KMS-11 (cell line): Measurements from ENCODE around the gene ATP1A2.

ENCODE experiments used
- H2AFZ ChIP-seq: fragments of 200-600 bp; sonication (generic); 2 replicates; pipeline ENCODE4 v1.6.1; 2016; ENCODE audit warnings: antibody characterized with exemption, mixed run types, low read depth
- H3K27ac ChIP-seq: fragments of 200-600 bp; sonication (generic); 2 replicates; pipeline ENCODE4 v1.6.1; 2016; ENCODE audit warnings: mild to moderate bottlenecking, mixed run types
- H3K27me3 ChIP-seq: fragments of 200-600 bp; sonication (generic); 2 replicates; pipeline ENCODE4 v1.6.1; 2017; ENCODE audit warnings: mild to moderate bottlenecking, low read depth, mixed run types, moderate library complexity; ENCODE audit not compliant: insufficient read depth
- H3K36me3 ChIP-seq: fragments of 200-600 bp; sonication (generic); 2 replicates; pipeline ENCODE4 v1.6.1; 2017; ENCODE audit warnings: mild to moderate bottlenecking, mixed run types; ENCODE audit not compliant: insufficient read depth
- H3K4me1 ChIP-seq: fragments of 200-600 bp; sonication (generic); 2 replicates; pipeline ENCODE4 v1.6.1; 2016; ENCODE audit warnings: mild to moderate bottlenecking, low read depth, mixed run types; ENCODE audit not compliant: poor library complexity, severe bottlenecking
- H3K4me2 ChIP-seq: fragments of 200-600 bp; sonication (generic); 2 replicates; pipeline ENCODE4 v1.7.0; 2016; ENCODE audit warnings: mild to moderate bottlenecking, mixed run types
- H3K4me3 ChIP-seq: fragments of 200-600 bp; sonication (generic); IDR thresholded peaks from 2 replicates; pipeline ENCODE4 v1.6.1; 2017; ENCODE audit warnings: low read depth, low read length, mixed read lengths; ENCODE audit not compliant: insufficient read depth
- H3K79me2 ChIP-seq: fragments of 200-600 bp; sonication (generic); 2 replicates; pipeline ENCODE4 v1.6.1; 2016; ENCODE audit warnings: low read depth, mixed run types; ENCODE audit not compliant: insufficient read depth
- H3K9ac ChIP-seq: fragments of 200-600 bp; sonication (generic); 2 replicates; pipeline ENCODE4 v1.6.1; 2016; ENCODE audit warnings: mild to moderate bottlenecking, mixed run types
- H4K20me1 ChIP-seq: fragments of 200-600 bp; sonication (generic); 2 replicates; pipeline ENCODE4 v1.6.1; 2016; ENCODE audit warnings: mild to moderate bottlenecking, mixed run types; ENCODE audit not compliant: insufficient read depth
- TF ChIP-seq, protein P1 (sequence below): fragments of 200-600 bp; sonication (generic); conservative IDR thresholded peaks from 2 replicates; pipeline ENCODE4 v1.6.1; 2017; ENCODE audit warnings: low read depth, mild to moderate bottlenecking, antibody characterized with exemption, low read length, moderate library complexity, mixed read lengths

The ATP1A2 gene

GRCh38 chr1:160149716-160150115 lies 34.2 kb downstream of the ATP1A2 start:
- Histone ChIP-seq H3K4me3 (no peak overlapping the region), H3K27me3 (no peaks in the 10 kb centered on the region), H3K79me2 (no peaks in the 10 kb centered on the region), H2AFZ (no peak overlapping the region), H3K4me2 (no peak overlapping the region), H4K20me1 (no peaks in the 10 kb centered on the region), H3K9ac (no peak overlapping the region), H3K27ac (no peak overlapping the region), H3K4me1 (no peaks in the 10 kb centered on the region), H3K36me3 (no peaks in the 10 kb centered on the region)
- TF ChIP-seq, protein P1, sequence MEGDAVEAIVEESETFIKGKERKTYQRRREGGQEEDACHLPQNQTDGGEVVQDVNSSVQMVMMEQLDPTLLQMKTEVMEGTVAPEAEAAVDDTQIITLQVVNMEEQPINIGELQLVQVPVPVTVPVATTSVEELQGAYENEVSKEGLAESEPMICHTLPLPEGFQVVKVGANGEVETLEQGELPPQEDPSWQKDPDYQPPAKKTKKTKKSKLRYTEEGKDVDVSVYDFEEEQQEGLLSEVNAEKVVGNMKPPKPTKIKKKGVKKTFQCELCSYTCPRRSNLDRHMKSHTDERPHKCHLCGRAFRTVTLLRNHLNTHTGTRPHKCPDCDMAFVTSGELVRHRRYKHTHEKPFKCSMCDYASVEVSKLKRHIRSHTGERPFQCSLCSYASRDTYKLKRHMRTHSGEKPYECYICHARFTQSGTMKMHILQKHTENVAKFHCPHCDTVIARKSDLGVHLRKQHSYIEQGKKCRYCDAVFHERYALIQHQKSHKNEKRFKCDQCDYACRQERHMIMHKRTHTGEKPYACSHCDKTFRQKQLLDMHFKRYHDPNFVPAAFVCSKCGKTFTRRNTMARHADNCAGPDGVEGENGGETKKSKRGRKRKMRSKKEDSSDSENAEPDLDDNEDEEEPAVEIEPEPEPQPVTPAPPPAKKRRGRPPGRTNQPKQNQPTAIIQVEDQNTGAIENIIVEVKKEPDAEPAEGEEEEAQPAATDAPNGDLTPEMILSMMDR: no peak

GRCh38 chr1:160151303-160151702 lies 35.7 kb downstream of the ATP1A2 start, which contains the start of gene ATP1A4:
Gene ATP1A4 (plus strand): TSS chr1:160151603. CDS start chr1:160152041, 438 bp downstream.
- Histone ChIP-seq H4K20me1 (no peaks in the 10 kb centered on the region), H3K9ac (no peak within 1 kb of the TSS), H3K27me3 (no peaks in the 10 kb centered on the region), H2AFZ (no peak within 1 kb of the TSS), H3K4me1 (no peaks in the 10 kb centered on the region), H3K4me2 (no peak within 1 kb of the TSS), H3K79me2 (no peaks in the 10 kb centered on the region), H3K27ac (no peak within 1 kb of the TSS), H3K36me3 (no peaks in the 10 kb centered on the region), H3K4me3 (no peak within 1 kb of the TSS)
- TF ChIP-seq, protein P1: no peak

GRCh38 chr1:160154790-160155189 lies 39.2 kb downstream of the ATP1A2 start:
- H2AFZ ChIP-seq: no peak overlapping the region
- no peaks in the 10 kb centered on the region for H4K20me1 ChIP-seq
- TF ChIP-seq, protein P1: no peak
- H3K36me3 ChIP-seq: no peaks in the 10 kb centered on the region
- H3K9ac ChIP-seq: no peak overlapping the region
- no peaks in the 10 kb centered on the region for H3K4me1 ChIP-seq
- H3K4me3 ChIP-seq: no peak overlapping the region
- H3K4me2 ChIP-seq: no peak overlapping the region
- H3K79me2 ChIP-seq: no peaks in the 10 kb centered on the region
- H3K27me3 ChIP-seq: no peaks in the 10 kb centered on the region
- H3K27ac ChIP-seq: no peak overlapping the region

GRCh38 chr1:160156361-160156760 lies 40.8 kb downstream of the ATP1A2 start:
- no peaks in the 10 kb centered on the region for H3K79me2 ChIP-seq
- no peak overlapping the region for H3K4me3 ChIP-seq
- H3K4me2 ChIP-seq: no peak overlapping the region
- H3K4me1 ChIP-seq: no peaks in the 10 kb centered on the region
- H3K27me3 ChIP-seq: no peaks in the 10 kb centered on the region
- H2AFZ ChIP-seq: no peak overlapping the region
- no peak overlapping the region for H3K27ac ChIP-seq
- H3K36me3 ChIP-seq: no peaks in the 10 kb centered on the region
- TF ChIP-seq, protein P1: no peak
- H3K9ac ChIP-seq: no peak overlapping the region
- no peaks in the 10 kb centered on the region for H4K20me1 ChIP-seq
